Measurements from ENCODE around the gene RAB29. TPM values are rescaled to one million over a fixed set of nuclear protein-coding genes. Genes with fewer than 3 reads are reported as not detected.

Gene RAB29
- total and polyA plus RNA-seq, 9 of the 15 experiments (the other 6 are each of a cell fraction or from before 2014, with no cell fraction given) = 6.3 to 17.6 (median 8.0) TPM

DNA sequence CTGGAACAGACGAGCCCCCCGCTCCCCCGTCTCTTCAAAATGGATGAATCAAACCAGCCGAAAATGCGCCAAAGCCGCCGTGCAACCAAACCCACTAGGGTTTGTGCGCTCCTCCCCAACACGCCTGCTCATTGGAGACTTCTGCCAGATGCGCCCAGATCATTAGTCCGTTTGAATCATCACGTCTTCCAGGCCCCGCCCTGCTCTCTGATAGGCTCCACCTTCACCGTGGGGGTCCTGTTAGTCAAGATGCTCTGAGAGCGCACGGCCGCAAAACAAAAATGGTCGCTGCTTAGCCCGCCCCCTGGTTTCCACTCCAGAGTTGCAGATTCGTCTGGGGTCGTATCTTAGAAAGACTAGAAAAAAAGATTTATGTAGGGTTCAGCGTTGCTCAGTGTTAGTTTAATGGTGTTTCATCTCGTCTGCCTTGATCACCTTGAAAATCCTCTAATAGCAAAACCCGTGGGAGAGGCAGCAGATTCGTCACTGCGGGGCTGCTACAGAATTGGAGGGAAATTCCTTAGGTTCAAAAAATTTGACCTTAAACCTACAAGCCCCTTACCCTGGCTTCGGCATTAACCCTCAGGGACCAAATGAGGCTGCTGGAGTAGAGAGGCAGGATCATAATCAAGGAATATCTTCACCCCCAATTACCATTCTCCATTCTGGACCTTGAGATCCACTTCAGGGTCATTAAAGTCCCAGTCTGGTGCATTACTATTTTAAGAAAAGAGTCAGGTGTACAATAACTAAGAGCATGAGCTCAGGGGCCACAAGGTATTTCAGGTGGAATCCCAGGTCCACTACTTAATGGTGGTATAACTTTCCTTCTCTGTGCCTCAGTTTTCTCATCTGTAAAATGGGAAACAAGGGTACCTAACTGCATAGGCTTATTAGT is 24.9 kb downstream of the RAB29 start, which contains the start of gene NUCKS1 (continued):
- TF ChIP-seq, protein P1, sequence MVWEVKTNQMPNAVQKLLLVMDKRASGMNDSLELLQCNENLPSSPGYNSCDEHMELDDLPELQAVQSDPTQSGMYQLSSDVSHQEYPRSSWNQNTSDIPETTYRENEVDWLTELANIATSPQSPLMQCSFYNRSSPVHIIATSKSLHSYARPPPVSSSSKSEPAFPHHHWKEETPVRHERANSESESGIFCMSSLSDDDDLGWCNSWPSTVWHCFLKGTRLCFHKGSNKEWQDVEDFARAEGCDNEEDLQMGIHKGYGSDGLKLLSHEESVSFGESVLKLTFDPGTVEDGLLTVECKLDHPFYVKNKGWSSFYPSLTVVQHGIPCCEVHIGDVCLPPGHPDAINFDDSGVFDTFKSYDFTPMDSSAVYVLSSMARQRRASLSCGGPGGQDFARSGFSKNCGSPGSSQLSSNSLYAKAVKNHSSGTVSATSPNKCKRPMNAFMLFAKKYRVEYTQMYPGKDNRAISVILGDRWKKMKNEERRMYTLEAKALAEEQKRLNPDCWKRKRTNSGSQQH (CRISPR knock-in tag; IDR thresholded peaks at IDR 0.05) = 0 out of 2 replicates have a peak, but pooled peaks have one; percentile 62
- TF ChIP-seq, protein P2, sequence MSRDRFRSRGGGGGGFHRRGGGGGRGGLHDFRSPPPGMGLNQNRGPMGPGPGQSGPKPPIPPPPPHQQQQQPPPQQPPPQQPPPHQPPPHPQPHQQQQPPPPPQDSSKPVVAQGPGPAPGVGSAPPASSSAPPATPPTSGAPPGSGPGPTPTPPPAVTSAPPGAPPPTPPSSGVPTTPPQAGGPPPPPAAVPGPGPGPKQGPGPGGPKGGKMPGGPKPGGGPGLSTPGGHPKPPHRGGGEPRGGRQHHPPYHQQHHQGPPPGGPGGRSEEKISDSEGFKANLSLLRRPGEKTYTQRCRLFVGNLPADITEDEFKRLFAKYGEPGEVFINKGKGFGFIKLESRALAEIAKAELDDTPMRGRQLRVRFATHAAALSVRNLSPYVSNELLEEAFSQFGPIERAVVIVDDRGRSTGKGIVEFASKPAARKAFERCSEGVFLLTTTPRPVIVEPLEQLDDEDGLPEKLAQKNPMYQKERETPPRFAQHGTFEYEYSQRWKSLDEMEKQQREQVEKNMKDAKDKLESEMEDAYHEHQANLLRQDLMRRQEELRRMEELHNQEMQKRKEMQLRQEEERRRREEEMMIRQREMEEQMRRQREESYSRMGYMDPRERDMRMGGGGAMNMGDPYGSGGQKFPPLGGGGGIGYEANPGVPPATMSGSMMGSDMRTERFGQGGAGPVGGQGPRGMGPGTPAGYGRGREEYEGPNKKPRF (IDR thresholded peaks at IDR 0.05; ENCODE audit: low read depth, low read length) = no peak
- peak; percentile 91 for TF ChIP-seq FOS (IDR thresholded peaks at IDR 0.05; ENCODE audit: extremely low read depth, insufficient read length)
- TF ChIP-seq FUS (optimal IDR thresholded peaks at IDR 0.05; ENCODE audit: low read depth, low read length) = no peak
- TF ChIP-seq POLR2A (conservative IDR thresholded peaks at IDR 0.05) = peak; percentile 85
- 0 out of 2 replicates have a peak, but pooled peaks have one; percentile 26 for TF ChIP-seq ZNF121 (CRISPR knock-in tag; conservative IDR thresholded peaks at IDR 0.05)
- TF ChIP-seq, protein P3, sequence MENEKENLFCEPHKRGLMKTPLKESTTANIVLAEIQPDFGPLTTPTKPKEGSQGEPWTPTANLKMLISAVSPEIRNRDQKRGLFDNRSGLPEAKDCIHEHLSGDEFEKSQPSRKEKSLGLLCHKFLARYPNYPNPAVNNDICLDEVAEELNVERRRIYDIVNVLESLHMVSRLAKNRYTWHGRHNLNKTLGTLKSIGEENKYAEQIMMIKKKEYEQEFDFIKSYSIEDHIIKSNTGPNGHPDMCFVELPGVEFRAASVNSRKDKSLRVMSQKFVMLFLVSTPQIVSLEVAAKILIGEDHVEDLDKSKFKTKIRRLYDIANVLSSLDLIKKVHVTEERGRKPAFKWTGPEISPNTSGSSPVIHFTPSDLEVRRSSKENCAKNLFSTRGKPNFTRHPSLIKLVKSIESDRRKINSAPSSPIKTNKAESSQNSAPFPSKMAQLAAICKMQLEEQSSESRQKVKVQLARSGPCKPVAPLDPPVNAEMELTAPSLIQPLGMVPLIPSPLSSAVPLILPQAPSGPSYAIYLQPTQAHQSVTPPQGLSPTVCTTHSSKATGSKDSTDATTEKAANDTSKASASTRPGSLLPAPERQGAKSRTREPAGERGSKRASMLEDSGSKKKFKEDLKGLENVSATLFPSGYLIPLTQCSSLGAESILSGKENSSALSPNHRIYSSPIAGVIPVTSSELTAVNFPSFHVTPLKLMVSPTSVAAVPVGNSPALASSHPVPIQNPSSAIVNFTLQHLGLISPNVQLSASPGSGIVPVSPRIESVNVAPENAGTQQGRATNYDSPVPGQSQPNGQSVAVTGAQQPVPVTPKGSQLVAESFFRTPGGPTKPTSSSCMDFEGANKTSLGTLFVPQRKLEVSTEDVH (IDR thresholded peaks at IDR 0.05; ENCODE audit: low read depth, partially characterized antibody) = peak; percentile 93
- TF ChIP-seq, protein P4, sequence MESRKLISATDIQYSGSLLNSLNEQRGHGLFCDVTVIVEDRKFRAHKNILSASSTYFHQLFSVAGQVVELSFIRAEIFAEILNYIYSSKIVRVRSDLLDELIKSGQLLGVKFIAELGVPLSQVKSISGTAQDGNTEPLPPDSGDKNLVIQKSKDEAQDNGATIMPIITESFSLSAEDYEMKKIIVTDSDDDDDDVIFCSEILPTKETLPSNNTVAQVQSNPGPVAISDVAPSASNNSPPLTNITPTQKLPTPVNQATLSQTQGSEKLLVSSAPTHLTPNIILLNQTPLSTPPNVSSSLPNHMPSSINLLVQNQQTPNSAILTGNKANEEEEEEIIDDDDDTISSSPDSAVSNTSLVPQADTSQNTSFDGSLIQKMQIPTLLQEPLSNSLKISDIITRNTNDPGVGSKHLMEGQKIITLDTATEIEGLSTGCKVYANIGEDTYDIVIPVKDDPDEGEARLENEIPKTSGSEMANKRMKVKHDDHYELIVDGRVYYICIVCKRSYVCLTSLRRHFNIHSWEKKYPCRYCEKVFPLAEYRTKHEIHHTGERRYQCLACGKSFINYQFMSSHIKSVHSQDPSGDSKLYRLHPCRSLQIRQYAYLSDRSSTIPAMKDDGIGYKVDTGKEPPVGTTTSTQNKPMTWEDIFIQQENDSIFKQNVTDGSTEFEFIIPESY (CRISPR knock-in tag; IDR thresholded peaks at IDR 0.05) = peak; percentile 32; the same call in 1 of the 2 replicates
- TF ChIP-seq, protein P5, sequence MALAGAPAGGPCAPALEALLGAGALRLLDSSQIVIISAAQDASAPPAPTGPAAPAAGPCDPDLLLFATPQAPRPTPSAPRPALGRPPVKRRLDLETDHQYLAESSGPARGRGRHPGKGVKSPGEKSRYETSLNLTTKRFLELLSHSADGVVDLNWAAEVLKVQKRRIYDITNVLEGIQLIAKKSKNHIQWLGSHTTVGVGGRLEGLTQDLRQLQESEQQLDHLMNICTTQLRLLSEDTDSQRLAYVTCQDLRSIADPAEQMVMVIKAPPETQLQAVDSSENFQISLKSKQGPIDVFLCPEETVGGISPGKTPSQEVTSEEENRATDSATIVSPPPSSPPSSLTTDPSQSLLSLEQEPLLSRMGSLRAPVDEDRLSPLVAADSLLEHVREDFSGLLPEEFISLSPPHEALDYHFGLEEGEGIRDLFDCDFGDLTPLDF (CRISPR knock-in tag; IDR thresholded peaks at IDR 0.05) = peak; percentile 94
- TF ChIP-seq DACH1 (IDR thresholded peaks at IDR 0.05; ENCODE audit: partially characterized antibody) = peak; percentile 60
- peak; percentile 100 for TF ChIP-seq ZEB2 (IDR thresholded peaks at IDR 0.05)
- peak; percentile 67 for TF ChIP-seq CHAMP1 (IDR thresholded peaks at IDR 0.05)
- TF ChIP-seq FOXM1 (IDR thresholded peaks at IDR 0.05; ENCODE audit: low read depth) = peak; percentile 100
- TF ChIP-seq FOXM1 (CRISPR knock-in tag; IDR thresholded peaks at IDR 0.05; ENCODE audit: low read depth) = peak; percentile 100
- TF ChIP-seq CC2D1A (IDR thresholded peaks at IDR 0.05) = peak; percentile 79

All from K562 (cell line).